H1 (cell line): ENCODE measurements around the gene CREBBP.

Experiments
- ATF3 ChIP-seq: IDR thresholded peaks from 2 replicates; pipeline ENCODE4 v1.6.1; 2011; ENCODE audit warnings: low read depth, mild to moderate bottlenecking, low read length; ENCODE audit not compliant: insufficient read depth
- CTCF ChIP-seq, 3 experiments: IDR thresholded peaks; 1 replicate in 2 of 3; 2 replicates in 1 of 3; pipeline versions ENCODE4 v1.5.1 to v1.6.1; 2011; ENCODE audit warnings: low read length in 3 of 3, mild to moderate bottlenecking in 3 of 3, inconsistent platforms in 2 of 3, low read depth in 1 of 3, moderate library complexity in 1 of 3; ENCODE audit not compliant: insufficient read depth in 1 of 3; ENCODE audit errors: control extremely low read depth in 1 of 3
- EP300 ChIP-seq, 2 experiments: IDR thresholded peaks; 1 replicate in 1 of 2; 2 replicates in 1 of 2; pipeline ENCODE4 v1.6.1; 2011 to 2012; ENCODE audit warnings: low read depth in 2 of 2, low read length in 2 of 2, mild to moderate bottlenecking in 2 of 2, borderline replicate concordance in 1 of 2, inconsistent platforms in 1 of 2, moderate library complexity in 1 of 2
- GTF2F1 ChIP-seq: IDR thresholded peaks from 2 replicates; pipeline ENCODE4 v1.6.1; 2012; ENCODE audit warnings: low read depth, low read length, improper control_type of control experiment, borderline replicate concordance
- KDM4A ChIP-seq: IDR thresholded peaks from one replicate; pipeline ENCODE4 v1.7.1; 2012; ENCODE audit warnings: low read depth, mild to moderate bottlenecking, moderate library complexity, low read length, inconsistent platforms; ENCODE audit not compliant: severe bottlenecking
- POLR2A ChIP-seq, 2 experiments: IDR thresholded peaks; 1 replicate in 1 of 2; 2 replicates in 1 of 2; pipeline ENCODE4 v1.6.1; 2011; ENCODE audit warnings: low read depth in 2 of 2, low read length in 2 of 2, mild to moderate bottlenecking in 2 of 2; ENCODE audit errors: control extremely low read depth in 1 of 2
- SP1 ChIP-seq: IDR thresholded peaks from 2 replicates; pipeline ENCODE4 v1.6.1; 2011; ENCODE audit warnings: low read depth, low read length
- SRF ChIP-seq: IDR thresholded peaks from 2 replicates; pipeline ENCODE4 v1.6.1; 2011; ENCODE audit warnings: mild to moderate bottlenecking, low read depth, low read length, moderate library complexity
- TCF12 ChIP-seq: IDR thresholded peaks from 2 replicates; pipeline ENCODE4 v1.6.1; 2011; ENCODE audit warnings: low read depth, mild to moderate bottlenecking, low read length
- YY1 ChIP-seq: IDR thresholded peaks from 2 replicates; pipeline ENCODE4 v1.6.1; 2011; ENCODE audit warnings: low read depth, mild to moderate bottlenecking, low read length

GRCh38 chr16:3856367-3857141 is 24.0 kb downstream of the CREBBP start:
- no peak for TF ChIP-seq EP300 (IDR thresholded peaks at IDR 0.05; ENCODE audit: borderline replicate concordance in 1 of 2, low read depth in 2 of 2, low read length in 2 of 2)
- no peak for TF ChIP-seq YY1
- TF ChIP-seq ATF3, result no peak
- no peak for TF ChIP-seq CTCF (IDR thresholded peaks at IDR 0.05; ENCODE audit: control extremely low read depth in 1 of 3, insufficient read depth in 1 of 3, low read depth in 1 of 3, low read length in 3 of 3)
- TF ChIP-seq KDM4A, result no peak
- TF ChIP-seq POLR2A (IDR thresholded peaks at IDR 0.05; ENCODE audit: control extremely low read depth in 1 of 2, low read depth in 2 of 2, low read length in 2 of 2), result no peak
- TF ChIP-seq GTF2F1, result no peak
- no peak for TF ChIP-seq SP1
- no peak for TF ChIP-seq TCF12
- no peak for TF ChIP-seq SRF
